GM12891 (cell line): ENCODE results near the gene SPINK8.

Source experiments
- POLR2A ChIP-seq: IDR thresholded peaks from 2 replicates; pipeline ENCODE4 v1.6.1; 2011; ENCODE audit warnings: low read depth, low read length, control low read depth
- POLR2AphosphoS5 ChIP-seq: IDR thresholded peaks from 2 replicates; pipeline ENCODE4 v1.6.1; 2011; ENCODE audit warnings: low read depth, low read length, control low read depth
- TAF1 ChIP-seq: IDR thresholded peaks from 2 replicates; pipeline ENCODE4 v1.6.1; 2011; ENCODE audit warnings: low read depth, low read length, control low read depth

DNA sequence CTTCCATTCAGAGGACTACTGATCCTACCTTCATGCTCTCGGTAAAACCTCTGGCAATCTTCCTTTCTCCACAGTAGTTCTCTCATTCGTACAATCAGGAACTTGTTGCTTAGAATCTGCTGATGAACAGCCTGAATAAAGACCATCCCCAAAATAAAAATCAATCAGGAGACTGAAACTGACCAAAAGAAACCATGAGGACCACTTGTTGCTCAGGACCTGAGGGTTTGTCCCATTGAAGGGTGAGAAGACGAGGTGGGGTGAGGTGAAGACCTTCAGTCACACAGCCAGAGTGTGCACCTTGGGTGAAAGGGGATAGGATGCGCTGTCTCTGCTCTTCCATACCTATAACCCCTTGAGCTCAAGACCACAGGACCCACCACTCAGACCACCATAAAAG is 36.8 kb downstream of the SPINK8 start:
- no peak for TF ChIP-seq POLR2A
- TF ChIP-seq POLR2AphosphoS5: no peak
- TF ChIP-seq TAF1: no peak
